ENCODE data around the gene EIF5B. TPM values are rescaled to one million over a fixed set of nuclear protein-coding genes. Genes with fewer than 3 reads are reported as not detected.
"Not testable (repeated sequence)": the region's sequence is repeated elsewhere in the genome, so short reads cannot be mapped to it uniquely, and the experiment has no call there.

EIF5B gene
- total RNA-seq, 1 donor from 2014 or later = 26.8 TPM

- H3K36me3 ChIP-seq = no peaks in the 10 kb centered on the region
- H2AFZ ChIP-seq (replicated peaks) = no peak overlapping the region
- Mint-ChIP-seq H3K27ac (no peak overlapping the region), H3K4me1 (peaks cover 3% of the 10 kb centered on the region), H3K27me3 (ENCODE audit: insufficient read depth, low read depth) (peaks cover 2% of the 10 kb centered on the region), H3K36me3 (peaks cover 2% of the 10 kb centered on the region), H3K9me3 (no peaks in the 10 kb centered on the region), H3K4me3 (no peak overlapping the region)
- peaks cover 5% of the 10 kb centered on the region for H3K4me1 ChIP-seq
- H3K9ac ChIP-seq = no peak overlapping the region
- H4K20me1 ChIP-seq (ENCODE audit: low read depth) = peaks cover 61% of the 10 kb centered on the region
- no peaks in the 10 kb centered on the region for H3K9me3 ChIP-seq (ENCODE audit: low read depth)
- H3K4me3 ChIP-seq = no peak overlapping the region
- H3K79me2 ChIP-seq (ENCODE audit: low read depth) = peaks cover 89% of the 10 kb centered on the region
- H3K27me3 ChIP-seq = no peaks in the 10 kb centered on the region
- peaks cover 6% of the 10 kb centered on the region for H3F3A ChIP-seq (ENCODE audit: low read depth)
- H3K4me2 ChIP-seq = no peak overlapping the region
- TF ChIP-seq EZH2 (IDR thresholded peaks at IDR 0.05) (no peak), EZH2phosphoT487 (IDR thresholded peaks at IDR 0.05) (no peak), CTCF (IDR thresholded peaks at IDR 0.05) (no peak)
- H3K27ac ChIP-seq = no peak overlapping the region
- DNase-seq (ENCODE audit: low spot score) = no peak
Measured at GRCh38 chr2:99340669-99341236, 3.6 kb downstream of the EIF5B start.

- TF ChIP-seq CTCF (IDR thresholded peaks at IDR 0.05) (no peak), EZH2phosphoT487 (IDR thresholded peaks at IDR 0.05) (no peak), EZH2 (IDR thresholded peaks at IDR 0.05) (no peak)
- Mint-ChIP-seq H3K9me3 (no peaks in the 10 kb centered on the region), H3K4me1 (peaks cover 3% of the 10 kb centered on the region), H3K27ac (no peak overlapping the region), H3K27me3 (ENCODE audit: insufficient read depth, low read depth) (peaks cover 2% of the 10 kb centered on the region), H3K36me3 (peaks cover 2% of the 10 kb centered on the region), H3K4me3 (no peak overlapping the region)
- H2AFZ ChIP-seq (replicated peaks) = no peak overlapping the region
- H3K9ac ChIP-seq = no peak overlapping the region
- no peak overlapping the region for H3K27ac ChIP-seq
- H3K4me3 ChIP-seq = no peak overlapping the region
- no peaks in the 10 kb centered on the region for H3K27me3 ChIP-seq
- no peaks in the 10 kb centered on the region for H3K36me3 ChIP-seq
- H3K4me1 ChIP-seq = peaks cover 5% of the 10 kb centered on the region
- no peaks in the 10 kb centered on the region for H3F3A ChIP-seq (ENCODE audit: low read depth)
- no peak for DNase-seq (ENCODE audit: low spot score)
- no peaks in the 10 kb centered on the region for H3K9me3 ChIP-seq (ENCODE audit: low read depth)
- H3K4me2 ChIP-seq = no peak overlapping the region
- H4K20me1 ChIP-seq (ENCODE audit: low read depth) = peaks cover 74% of the 10 kb centered on the region
- peaks cover 100% of the 10 kb centered on the region for H3K79me2 ChIP-seq (ENCODE audit: low read depth)
Measured at GRCh38 chr2:99342536-99342935, 5.3 kb downstream of the EIF5B start.

- H3K27me3 ChIP-seq; H3K9ac ChIP-seq; H3K4me1 Mint-ChIP-seq; H3K27ac ChIP-seq; H2AFZ ChIP-seq (replicated peaks); H3K36me3 ChIP-seq; DNase-seq (ENCODE audit: low spot score); H3K9me3 ChIP-seq (ENCODE audit: low read depth); H3K36me3 Mint-ChIP-seq; H3K9me3 Mint-ChIP-seq; H3K4me3 ChIP-seq; H3F3A ChIP-seq (ENCODE audit: low read depth); H3K27ac Mint-ChIP-seq; H3K4me2 ChIP-seq; H3K4me1 ChIP-seq; H3K27me3 Mint-ChIP-seq (ENCODE audit: insufficient read depth, low read depth); H3K4me3 Mint-ChIP-seq: not testable (repeated sequence)
- H3K79me2 ChIP-seq (ENCODE audit: low read depth) = peaks cover 100% of the 10 kb centered on the region
- peaks cover 80% of the 10 kb centered on the region for H4K20me1 ChIP-seq (ENCODE audit: low read depth)
Measured at GRCh38 chr2:99345446-99345845, 8.3 kb downstream of the EIF5B start.

GRCh38 chr2:99346218-99346617, 9.0 kb downstream of the EIF5B start:
- H3K4me2 ChIP-seq = no peak overlapping the region
- H3K9me3 ChIP-seq (ENCODE audit: low read depth) = no peaks in the 10 kb centered on the region
- no peak overlapping the region for H3K27ac ChIP-seq
- peaks cover 100% of the 10 kb centered on the region for H3K79me2 ChIP-seq (ENCODE audit: low read depth)
- H2AFZ ChIP-seq (replicated peaks) = no peak overlapping the region
- peaks cover 80% of the 10 kb centered on the region for H4K20me1 ChIP-seq (ENCODE audit: low read depth)
- H3K36me3 ChIP-seq = no peaks in the 10 kb centered on the region
- DNase-seq (ENCODE audit: low spot score) = no peak
- H3K27ac Mint-ChIP-seq = no peak overlapping the region
- no peak overlapping the region for H3K4me3 Mint-ChIP-seq
- TF ChIP-seq EZH2phosphoT487 (IDR thresholded peaks at IDR 0.05) (no peak), EZH2 (IDR thresholded peaks at IDR 0.05) (no peak), CTCF (IDR thresholded peaks at IDR 0.05) (no peak)
- H3K4me1 Mint-ChIP-seq = no peaks in the 10 kb centered on the region
- peaks cover 2% of the 10 kb centered on the region for H3K36me3 Mint-ChIP-seq
- no peaks in the 10 kb centered on the region for H3K9me3 Mint-ChIP-seq
- no peaks in the 10 kb centered on the region for H3K4me1 ChIP-seq
- peaks cover 2% of the 10 kb centered on the region for H3K27me3 Mint-ChIP-seq (ENCODE audit: insufficient read depth, low read depth)
- H3K9ac ChIP-seq = no peak overlapping the region
- no peak overlapping the region for H3K4me3 ChIP-seq
- H3F3A ChIP-seq (ENCODE audit: low read depth) = no peaks in the 10 kb centered on the region
- no peaks in the 10 kb centered on the region for H3K27me3 ChIP-seq

Data from neural progenitor cell (in vitro differentiated cells).